ENCODE measurements around the gene AUH.
"Not testable (repeated sequence)": the region's sequence is repeated elsewhere in the genome, so short reads cannot be mapped to it uniquely, and the experiment has no call there.

Gene AUH

GRCh38 chr9:91378054-91378453, 16.3 kb upstream of the AUH start:
- not testable (repeated sequence) for DNase-seq

GRCh38 chr9:91376239-91376638, 14.5 kb upstream of the AUH start:
- no peak for DNase-seq

- DNase-seq, result no peak
Measured at GRCh38 chr9:91374939-91375338, 13.2 kb upstream of the AUH start.

- DNase-seq, result no peak
Measured at GRCh38 chr9:91371894-91372293, 10.2 kb upstream of the AUH start.

GRCh38 chr9:91370006-91370405, 8.3 kb upstream of the AUH start:
- not testable (repeated sequence) for DNase-seq

GRCh38 chr9:91364702-91365101, 3.0 kb upstream of the AUH start:
- DNase-seq, result no peak

- no peak for DNase-seq
Measured at GRCh38 chr9:91364005-91364404, 2.3 kb upstream of the AUH start.

GRCh38 chr9:91362051-91362611, 413 bp upstream of the AUH start:
- no peak for DNase-seq

DNA sequence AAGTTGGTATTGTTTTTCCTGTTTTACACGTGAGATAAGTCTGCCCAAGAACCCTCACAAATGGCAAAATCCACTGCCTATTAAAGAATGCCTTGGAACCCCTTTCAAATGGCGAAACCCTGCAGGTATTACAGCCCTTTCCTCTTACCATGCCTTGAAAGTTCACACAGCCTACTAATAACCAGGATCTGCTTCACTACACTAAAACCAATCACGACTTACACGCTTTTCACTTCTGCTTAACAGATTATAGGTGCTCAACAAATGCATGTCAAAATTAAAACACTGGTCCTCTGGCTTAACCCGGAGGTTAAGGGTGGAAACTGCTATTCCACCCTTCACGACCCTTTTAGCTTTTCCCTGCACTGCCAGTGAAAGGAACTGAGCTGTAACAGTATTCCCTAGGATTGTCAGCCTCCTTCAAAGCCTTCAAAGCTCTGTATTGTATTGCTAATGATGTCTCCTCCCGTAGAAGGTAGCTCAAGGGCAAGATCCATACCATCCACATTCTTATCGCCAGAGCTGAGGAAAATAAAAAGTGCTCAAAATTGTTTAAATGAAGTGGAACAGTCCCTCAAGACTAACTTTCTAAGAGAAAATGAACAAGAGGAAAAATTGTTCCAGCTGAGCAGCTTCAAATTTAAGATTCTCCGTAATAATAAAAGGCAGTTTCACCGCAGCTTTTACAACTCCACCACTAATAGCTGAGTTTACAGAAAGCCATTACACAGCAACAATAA, 997 bp downstream of the AUH start:
- DNase-seq, result no peak

DNA sequence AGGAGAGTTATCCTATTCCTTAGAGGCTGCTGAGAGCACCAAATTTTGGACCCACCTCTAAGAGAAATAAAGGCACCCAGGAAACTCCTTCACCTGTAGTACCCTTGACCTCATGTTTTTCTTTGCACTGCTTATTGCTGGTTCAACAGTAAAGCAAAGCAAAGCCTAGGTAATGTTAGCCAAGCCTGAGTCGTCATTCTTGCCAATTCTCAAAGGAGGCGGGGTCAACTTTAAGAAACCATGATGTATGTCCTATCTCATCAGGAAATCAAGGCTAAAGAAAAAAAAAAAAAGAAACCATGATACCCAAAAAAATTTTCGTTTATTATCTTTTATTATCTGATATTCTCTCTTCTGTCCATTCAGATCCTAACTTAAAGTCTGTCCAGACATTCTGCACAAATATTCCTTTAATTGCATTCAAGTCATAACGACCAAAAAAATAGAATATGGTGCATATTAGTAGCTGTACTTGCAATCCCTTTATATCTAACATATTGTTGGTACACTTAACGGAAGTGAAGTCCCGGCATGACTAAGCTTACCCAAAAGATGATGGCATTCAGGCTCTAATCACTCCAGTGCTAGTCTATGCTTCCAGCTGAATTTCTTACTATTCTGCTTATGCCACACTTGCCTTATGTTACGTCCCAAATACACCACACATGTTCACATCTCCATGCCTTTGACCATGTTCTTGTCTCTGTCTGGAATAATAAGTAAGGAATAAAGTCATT, 1.8 kb downstream of the AUH start:
- no peak for DNase-seq

DNA sequence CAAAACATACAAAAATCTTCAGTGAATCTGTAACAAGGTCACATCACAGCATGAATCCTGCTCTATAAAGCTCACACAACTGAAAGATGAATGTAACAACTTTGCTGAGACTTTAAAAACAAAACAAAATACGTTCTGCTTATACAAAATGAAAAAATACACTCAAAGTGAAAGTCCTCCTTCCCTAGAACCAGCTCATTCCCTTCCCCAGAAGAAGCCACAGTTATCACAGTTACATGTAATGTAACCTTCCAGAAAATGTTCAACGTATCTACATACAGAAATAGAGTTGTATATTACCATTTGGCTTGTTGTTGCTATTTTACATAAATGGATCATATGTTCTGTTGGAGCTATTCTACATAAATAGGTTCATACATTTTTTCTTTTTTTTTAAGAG, 2.6 kb downstream of the AUH start:
- DNase-seq, result no peak

- DNase-seq, result no peak
Measured at GRCh38 chr9:91354881-91355280, 6.8 kb downstream of the AUH start.

DNA sequence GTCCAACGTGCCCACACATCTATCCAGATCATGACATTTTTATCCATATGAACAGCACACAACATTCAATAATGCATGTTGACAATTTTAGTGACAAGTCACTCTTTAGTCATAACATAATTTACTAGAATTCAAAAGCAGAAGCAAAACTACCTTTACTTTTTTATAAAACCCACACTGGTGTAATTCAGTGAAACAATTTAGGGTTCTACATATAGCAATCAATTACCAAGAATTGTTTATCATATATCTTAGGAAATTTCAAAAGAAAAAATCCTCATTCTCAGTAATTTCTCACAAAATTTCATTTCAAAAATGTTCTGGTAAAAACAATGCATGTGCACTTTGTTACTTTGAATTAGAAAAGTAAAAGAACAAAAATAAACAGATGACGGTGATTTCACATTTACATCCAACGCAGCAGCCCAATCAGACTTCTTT, 12.6 kb downstream of the AUH start:
- DNase-seq, result no peak

GRCh38 chr9:91348191-91348807, 13.4 kb downstream of the AUH start:
- DNase-seq, result no peak

DNA sequence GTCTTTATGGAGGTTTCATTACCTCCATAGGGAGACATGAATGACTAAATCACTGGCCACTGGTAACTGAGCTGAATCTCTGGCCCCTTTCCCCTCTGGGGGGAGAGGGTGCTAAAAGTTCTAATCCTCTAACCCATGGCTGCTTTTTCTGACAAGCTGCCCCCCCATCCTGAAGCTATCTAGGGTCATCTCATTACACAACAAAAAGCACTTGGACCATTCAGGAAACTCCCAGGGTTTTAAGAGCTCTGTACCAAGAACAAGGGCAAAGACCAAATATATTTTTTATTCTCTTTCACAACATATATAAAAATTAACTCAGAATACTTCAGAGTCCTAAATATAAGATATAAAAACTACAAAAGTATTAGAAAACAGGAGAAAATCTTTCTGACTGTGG, 14.3 kb downstream of the AUH start:
- no peak for DNase-seq

DNA sequence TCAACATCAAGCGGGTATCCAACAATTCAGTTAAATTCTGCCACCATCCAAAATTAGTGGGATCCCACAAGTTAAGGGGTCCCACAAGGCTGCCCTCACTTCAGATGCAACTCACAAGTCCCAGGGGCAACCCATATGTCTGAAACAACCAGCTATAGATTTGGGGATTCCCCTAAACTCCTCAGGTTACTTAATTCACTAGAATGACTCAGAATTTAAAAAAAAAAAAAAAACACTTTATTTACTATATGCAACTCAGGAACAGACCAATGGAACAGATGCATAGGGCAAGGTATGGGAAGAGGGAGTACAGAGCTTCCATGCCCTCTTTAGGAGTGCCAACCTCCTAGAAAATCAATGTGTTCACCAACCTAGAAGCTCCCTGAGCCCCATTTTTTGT, 15.1 kb downstream of the AUH start:
- DNase-seq, result no peak

- DNase-seq, result no peak
Measured at GRCh38 chr9:91345978-91346377, 15.7 kb downstream of the AUH start.

- no peak for DNase-seq
Measured at GRCh38 chr9:91342575-91342974, 19.1 kb downstream of the AUH start.

DNA sequence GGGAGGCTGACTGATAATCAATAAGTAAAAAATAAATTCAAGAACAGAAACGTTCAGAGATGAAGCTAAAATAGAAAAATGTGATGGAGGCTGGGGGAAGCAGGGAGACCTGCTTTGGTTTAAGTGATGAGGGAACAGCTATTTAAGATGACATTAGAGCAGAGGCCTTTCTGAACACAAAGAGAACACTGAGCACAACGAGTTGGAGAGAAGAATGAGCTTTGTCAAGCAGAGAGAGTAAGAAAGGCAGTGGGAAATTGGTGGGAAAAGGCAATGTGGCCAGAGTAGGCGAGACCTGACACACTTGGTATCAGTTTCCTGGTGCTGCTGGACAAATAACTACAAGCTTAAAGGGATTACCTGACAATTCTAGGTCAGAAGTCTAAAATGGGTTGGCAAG, 20.0 kb downstream of the AUH start:
- no peak for DNase-seq

DNA sequence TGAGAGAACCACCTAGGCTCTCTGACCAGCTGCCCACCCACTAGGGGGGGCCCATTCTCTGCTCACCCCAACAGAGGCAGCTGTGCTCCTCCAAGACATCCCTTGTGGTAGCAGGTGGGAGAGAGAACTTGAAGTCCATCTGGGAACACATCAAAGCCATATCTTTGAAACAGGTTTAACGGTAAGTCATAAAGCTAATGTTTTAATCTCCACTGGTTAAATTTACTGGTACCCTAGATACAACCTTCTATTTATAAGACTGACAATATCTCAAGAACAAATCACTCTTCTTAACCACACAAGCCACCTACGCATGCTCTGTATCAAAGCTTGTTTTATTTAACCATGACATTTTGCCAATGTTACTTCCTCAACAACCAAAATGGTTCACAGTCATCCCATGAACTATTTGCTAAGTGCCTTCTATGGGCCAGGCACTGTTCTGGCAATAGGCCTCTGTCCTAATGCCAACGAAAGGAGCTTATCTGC, 20.4 kb downstream of the AUH start:
- no peak for DNase-seq

DNA sequence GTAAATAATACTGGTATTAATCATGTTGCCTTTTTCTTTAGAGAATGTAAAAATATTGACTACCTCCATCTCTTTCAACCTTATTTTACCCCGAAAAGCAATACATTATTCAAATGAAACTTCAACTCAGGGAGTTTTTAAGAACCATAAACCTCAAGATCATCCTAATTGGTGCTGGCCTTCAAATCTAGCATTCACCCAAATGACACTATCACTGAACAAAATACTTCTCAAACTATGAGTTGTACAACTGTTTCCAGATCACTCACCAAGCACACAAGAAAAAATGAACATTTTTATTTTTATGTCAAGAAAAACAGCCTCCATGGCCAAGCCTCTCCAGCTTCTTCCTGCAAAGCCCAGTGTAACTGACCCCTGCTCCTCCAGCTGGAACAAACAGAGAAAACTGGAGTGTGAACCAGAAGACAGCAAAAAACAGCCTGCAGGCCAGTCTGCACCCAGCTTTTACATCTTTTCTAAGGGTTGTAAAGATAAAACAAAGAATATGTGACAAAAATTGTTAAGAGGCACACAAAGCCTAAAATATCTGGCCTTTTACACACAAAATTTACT, 21.2 kb downstream of the AUH start:
- no peak for DNase-seq

DNA sequence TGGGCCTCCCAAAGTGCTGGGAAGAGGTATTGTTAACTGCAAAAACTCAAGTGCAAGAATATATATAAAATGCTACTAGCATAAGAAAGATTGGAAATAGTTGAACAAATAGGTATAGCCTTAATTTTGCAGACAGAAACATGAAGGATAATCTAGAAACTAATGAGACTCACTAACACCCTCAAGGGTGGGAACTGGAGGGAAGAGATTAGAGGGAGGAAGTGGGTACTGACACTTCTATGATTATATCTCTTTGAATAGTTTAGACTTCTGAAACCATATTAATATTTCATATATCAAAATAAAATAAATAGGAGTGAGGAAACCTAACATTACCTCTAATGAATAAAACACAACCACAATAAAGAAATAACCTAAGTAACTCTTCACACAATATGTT, 23.0 kb downstream of the AUH start:
- no peak for DNase-seq

DNA sequence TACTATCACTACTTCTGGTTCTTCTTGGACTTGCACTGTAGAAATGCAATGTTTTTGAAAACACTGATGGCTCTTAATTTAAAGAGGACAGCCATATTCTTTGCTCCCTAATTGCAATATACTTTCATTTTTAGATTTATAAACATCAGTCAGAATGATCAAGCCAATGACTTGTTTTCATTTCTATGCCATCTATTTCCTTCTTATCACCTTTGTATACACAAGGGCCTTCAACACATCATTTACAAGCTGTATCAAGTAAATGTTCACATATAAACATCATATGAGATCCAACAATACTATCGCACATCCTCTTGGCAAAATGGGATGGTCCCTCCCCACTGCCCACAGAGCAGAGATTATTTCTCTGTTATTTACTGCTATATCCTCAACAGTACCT, 24.9 kb downstream of the AUH start:
- no peak for DNase-seq

All from activated CD4-positive, alpha-beta T cell treated with anti-CD3 and anti-CD28 coated beads, Interleukin-2, amount 50 U/mL, for 1 hour (primary cell).